GM12865 (cell line): ENCODE data around the gene HNF4A.

ENCODE experiments used
- DNase-seq: peaks from one replicate; pipeline ENCODE4 v3.0.0; 2010; ENCODE audit warnings: low read depth
- H3K4me3 ChIP-seq: 2 replicates; pipeline ENCODE4 v1.5.1; 2011; ENCODE audit warnings: mild to moderate bottlenecking, low read depth, low read length, control low read depth
- CTCF ChIP-seq: IDR thresholded peaks from 2 replicates; pipeline ENCODE4 v1.5.1; 2011; ENCODE audit warnings: low read length, control low read depth, low read depth, inconsistent platforms; ENCODE audit not compliant: insufficient read depth; ENCODE audit errors: missing control alignments

HNF4A gene

GRCh38 chr20:44419131-44419844 is 63.8 kb downstream of the HNF4A start:
- no peak overlapping the region for H3K4me3 ChIP-seq
- no peak for TF ChIP-seq CTCF
- no peak for DNase-seq

GRCh38 chr20:44420497-44420896 is 65.0 kb downstream of the HNF4A start:
- no peak overlapping the region for H3K4me3 ChIP-seq
- DNase-seq = no peak
- TF ChIP-seq CTCF = no peak

- TF ChIP-seq CTCF = no peak
- no peak overlapping the region for H3K4me3 ChIP-seq
- no peak for DNase-seq
These were observed 66.6 kb downstream of the HNF4A start for GRCh38 chr20:44422083-44422482.

- H3K4me3 ChIP-seq = no peak overlapping the region
- DNase-seq = no peak
- no peak for TF ChIP-seq CTCF
These were observed 68.0 kb downstream of the HNF4A start for GRCh38 chr20:44423480-44423879.

GRCh38 chr20:44424039-44424495 is 68.6 kb downstream of the HNF4A start:
- TF ChIP-seq CTCF = no peak
- no peak for DNase-seq
- no peak overlapping the region for H3K4me3 ChIP-seq

GRCh38 chr20:44425923-44426322 is 70.4 kb downstream of the HNF4A start:
- no peak for TF ChIP-seq CTCF
- H3K4me3 ChIP-seq = no peak overlapping the region
- no peak for DNase-seq
